ENCODE results near the gene IPMK. TPM values are rescaled to one million over a fixed set of nuclear protein-coding genes. Genes with fewer than 3 reads are reported as not detected.
A peak's percentile ranks its signal among the peaks of the same experiment; 100 is the strongest.

Gene IPMK
- total and polyA plus RNA-seq, 2 experiments from 2014 or later, result 5.5 to 17.8 TPM

DNA sequence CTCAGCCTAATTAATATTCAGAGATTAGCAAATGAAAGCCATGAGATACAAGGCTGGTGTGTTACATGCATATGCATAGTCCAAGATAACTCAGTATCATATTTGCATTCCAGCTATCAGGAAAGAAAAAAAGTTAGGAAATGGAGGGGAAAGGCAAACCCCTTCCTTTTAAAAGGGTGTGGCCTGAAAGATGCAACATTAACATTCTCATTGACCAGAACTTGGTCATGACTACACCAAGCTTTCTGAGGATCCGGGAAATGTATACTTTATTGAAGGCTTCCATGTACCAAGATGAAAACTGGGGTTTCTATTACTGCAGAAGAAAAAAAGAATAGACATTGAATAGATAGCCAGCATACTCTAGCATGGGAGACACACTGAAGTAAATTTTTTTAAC, 96.5 kb downstream of the IPMK start (continued):
- TF ChIP-seq, protein P1, sequence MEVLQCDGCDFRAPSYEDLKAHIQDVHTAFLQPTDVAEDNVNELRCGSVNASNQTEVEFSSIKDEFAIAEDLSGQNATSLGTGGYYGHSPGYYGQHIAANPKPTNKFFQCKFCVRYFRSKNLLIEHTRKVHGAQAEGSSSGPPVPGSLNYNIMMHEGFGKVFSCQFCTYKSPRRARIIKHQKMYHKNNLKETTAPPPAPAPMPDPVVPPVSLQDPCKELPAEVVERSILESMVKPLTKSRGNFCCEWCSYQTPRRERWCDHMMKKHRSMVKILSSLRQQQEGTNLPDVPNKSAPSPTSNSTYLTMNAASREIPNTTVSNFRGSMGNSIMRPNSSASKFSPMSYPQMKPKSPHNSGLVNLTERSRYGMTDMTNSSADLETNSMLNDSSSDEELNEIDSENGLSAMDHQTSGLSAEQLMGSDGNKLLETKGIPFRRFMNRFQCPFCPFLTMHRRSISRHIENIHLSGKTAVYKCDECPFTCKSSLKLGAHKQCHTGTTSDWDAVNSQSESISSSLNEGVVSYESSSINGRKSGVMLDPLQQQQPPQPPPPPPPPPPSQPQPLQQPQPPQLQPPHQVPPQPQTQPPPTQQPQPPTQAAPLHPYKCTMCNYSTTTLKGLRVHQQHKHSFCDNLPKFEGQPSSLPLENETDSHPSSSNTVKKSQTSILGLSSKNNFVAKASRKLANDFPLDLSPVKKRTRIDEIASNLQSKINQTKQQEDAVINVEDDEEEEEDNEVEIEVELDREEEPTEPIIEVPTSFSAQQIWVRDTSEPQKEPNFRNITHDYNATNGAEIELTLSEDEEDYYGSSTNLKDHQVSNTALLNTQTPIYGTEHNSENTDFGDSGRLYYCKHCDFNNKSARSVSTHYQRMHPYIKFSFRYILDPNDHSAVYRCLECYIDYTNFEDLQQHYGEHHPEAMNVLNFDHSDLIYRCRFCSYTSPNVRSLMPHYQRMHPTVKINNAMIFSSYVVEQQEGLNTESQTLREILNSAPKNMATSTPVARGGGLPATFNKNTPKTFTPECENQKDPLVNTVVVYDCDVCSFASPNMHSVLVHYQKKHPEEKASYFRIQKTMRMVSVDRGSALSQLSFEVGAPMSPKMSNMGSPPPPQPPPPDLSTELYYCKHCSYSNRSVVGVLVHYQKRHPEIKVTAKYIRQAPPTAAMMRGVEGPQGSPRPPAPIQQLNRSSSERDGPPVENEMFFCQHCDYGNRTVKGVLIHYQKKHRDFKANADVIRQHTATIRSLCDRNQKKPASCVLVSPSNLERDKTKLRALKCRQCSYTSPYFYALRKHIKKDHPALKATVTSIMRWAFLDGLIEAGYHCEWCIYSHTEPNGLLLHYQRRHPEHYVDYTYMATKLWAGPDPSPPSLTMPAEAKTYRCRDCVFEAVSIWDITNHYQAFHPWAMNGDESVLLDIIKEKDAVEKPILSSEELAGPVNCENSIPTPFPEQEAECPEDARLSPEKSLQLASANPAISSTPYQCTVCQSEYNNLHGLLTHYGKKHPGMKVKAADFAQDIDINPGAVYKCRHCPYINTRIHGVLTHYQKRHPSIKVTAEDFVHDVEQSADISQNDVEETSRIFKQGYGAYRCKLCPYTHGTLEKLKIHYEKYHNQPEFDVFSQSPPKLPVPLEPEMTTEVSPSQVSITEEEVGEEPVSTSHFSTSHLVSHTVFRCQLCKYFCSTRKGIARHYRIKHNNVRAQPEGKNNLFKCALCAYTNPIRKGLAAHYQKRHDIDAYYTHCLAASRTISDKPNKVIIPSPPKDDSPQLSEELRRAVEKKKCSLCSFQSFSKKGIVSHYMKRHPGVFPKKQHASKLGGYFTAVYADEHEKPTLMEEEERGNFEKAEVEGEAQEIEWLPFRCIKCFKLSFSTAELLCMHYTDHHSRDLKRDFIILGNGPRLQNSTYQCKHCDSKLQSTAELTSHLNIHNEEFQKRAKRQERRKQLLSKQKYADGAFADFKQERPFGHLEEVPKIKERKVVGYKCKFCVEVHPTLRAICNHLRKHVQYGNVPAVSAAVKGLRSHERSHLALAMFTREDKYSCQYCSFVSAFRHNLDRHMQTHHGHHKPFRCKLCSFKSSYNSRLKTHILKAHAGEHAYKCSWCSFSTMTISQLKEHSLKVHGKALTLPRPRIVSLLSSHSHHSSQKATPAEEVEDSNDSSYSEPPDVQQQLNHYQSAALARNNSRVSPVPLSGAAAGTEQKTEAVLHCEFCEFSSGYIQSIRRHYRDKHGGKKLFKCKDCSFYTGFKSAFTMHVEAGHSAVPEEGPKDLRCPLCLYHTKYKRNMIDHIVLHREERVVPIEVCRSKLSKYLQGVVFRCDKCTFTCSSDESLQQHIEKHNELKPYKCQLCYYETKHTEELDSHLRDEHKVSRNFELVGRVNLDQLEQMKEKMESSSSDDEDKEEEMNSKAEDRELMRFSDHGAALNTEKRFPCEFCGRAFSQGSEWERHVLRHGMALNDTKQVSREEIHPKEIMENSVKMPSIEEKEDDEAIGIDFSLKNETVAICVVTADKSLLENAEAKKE (CRISPR knock-in tag; IDR thresholded peaks at IDR 0.05), result no peak
- TF ChIP-seq, protein P2, sequence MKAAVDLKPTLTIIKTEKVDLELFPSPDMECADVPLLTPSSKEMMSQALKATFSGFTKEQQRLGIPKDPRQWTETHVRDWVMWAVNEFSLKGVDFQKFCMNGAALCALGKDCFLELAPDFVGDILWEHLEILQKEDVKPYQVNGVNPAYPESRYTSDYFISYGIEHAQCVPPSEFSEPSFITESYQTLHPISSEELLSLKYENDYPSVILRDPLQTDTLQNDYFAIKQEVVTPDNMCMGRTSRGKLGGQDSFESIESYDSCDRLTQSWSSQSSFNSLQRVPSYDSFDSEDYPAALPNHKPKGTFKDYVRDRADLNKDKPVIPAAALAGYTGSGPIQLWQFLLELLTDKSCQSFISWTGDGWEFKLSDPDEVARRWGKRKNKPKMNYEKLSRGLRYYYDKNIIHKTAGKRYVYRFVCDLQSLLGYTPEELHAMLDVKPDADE (IDR thresholded peaks at IDR 0.05), result no peak
- TF ChIP-seq ZNF114 (CRISPR knock-in tag; IDR thresholded peaks at IDR 0.05), result no peak
- no peak for TF ChIP-seq POLR2AphosphoS5 (IDR thresholded peaks at IDR 0.05; ENCODE audit: low read depth)

DNA sequence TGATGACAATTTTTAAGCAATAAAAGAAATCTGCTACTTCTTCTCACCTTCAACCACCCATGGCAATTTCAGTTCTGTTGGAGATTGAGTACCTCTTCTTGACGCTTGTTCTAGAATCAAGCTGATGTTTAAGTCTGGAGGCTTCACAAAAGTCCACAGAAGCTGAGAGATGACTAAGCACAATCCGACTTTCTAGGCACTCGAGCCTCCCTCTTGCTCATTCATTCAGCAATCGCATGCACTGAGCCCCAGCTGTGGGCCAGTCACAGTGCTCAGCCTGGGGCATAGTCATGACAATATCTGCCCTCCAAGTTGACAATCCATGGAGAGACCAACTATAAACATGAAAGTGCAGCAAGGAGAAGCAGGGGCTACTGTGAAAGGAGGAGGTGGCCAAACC, 103.2 kb downstream of the IPMK start:
- H3K27ac ChIP-seq (ENCODE audit: low read depth), result no peak overlapping the region
- no peaks in the 10 kb centered on the region for H3K36me3 ChIP-seq (ENCODE audit: insufficient read depth)
- H3K27me3 ChIP-seq (ENCODE audit: insufficient read depth), result no peaks in the 10 kb centered on the region
- H3K4me3 ChIP-seq, result no peak overlapping the region
- Mint-ChIP-seq H3K9me3 (0 out of 3 replicates have a peak, but pooled peaks cover 3% of the 10 kb centered on the region), H3K4me1 (peaks cover 7% of the 10 kb centered on the region; the same call in 2 of the 3 replicates), H3K27me3 (ENCODE audit: insufficient read depth, low read depth, poor library complexity) (peaks cover 2% of the 10 kb centered on the region), H3K27ac (peak overlapping the region; percentile 84; the same call in 1 of the 2 replicates), H3K36me3 (ENCODE audit: low read depth) (no peaks in the 10 kb centered on the region), H3K4me3 (no peak overlapping the region)
- no peaks in the 10 kb centered on the region for H4K20me1 ChIP-seq (replicated peaks; ENCODE audit: insufficient read depth)
- no peak overlapping the region for H3K4me2 ChIP-seq
- no peaks in the 10 kb centered on the region for H3K9me2 ChIP-seq (ENCODE audit: insufficient read depth)
- ATAC-seq, result no peak
- no peaks in the 10 kb centered on the region for H3K79me2 ChIP-seq (replicated peaks; ENCODE audit: insufficient read depth)
- no peak overlapping the region for H2AFZ ChIP-seq
- no peaks in the 10 kb centered on the region for H3F3A ChIP-seq (replicated peaks; ENCODE audit: low read depth)
- H3K4me1 ChIP-seq (ENCODE audit: insufficient read depth), result no peaks in the 10 kb centered on the region
- DNase-seq (ENCODE audit: low spot score), result no peak
- TF ChIP-seq, protein P2 (IDR thresholded peaks at IDR 0.05), result no peak
- TF ChIP-seq JUNB (IDR thresholded peaks at IDR 0.05; ENCODE audit: unreplicated experiment) (no peak), CREB1 (CRISPR knock-in tag; IDR thresholded peaks at IDR 0.05; ENCODE audit: low read depth) (no peak), ZNF331 (CRISPR knock-in tag; IDR thresholded peaks at IDR 0.05; ENCODE audit: low read depth) (no peak), EZH2 (IDR thresholded peaks at IDR 0.05; ENCODE audit: low read depth, unreplicated experiment) (no peak), STAT1 (IDR thresholded peaks at IDR 0.05; ENCODE audit: unreplicated experiment) (no peak), EZH2phosphoT487 (IDR thresholded peaks at IDR 0.05; ENCODE audit: unreplicated experiment) (no peak)
- TF ChIP-seq, protein P3, sequence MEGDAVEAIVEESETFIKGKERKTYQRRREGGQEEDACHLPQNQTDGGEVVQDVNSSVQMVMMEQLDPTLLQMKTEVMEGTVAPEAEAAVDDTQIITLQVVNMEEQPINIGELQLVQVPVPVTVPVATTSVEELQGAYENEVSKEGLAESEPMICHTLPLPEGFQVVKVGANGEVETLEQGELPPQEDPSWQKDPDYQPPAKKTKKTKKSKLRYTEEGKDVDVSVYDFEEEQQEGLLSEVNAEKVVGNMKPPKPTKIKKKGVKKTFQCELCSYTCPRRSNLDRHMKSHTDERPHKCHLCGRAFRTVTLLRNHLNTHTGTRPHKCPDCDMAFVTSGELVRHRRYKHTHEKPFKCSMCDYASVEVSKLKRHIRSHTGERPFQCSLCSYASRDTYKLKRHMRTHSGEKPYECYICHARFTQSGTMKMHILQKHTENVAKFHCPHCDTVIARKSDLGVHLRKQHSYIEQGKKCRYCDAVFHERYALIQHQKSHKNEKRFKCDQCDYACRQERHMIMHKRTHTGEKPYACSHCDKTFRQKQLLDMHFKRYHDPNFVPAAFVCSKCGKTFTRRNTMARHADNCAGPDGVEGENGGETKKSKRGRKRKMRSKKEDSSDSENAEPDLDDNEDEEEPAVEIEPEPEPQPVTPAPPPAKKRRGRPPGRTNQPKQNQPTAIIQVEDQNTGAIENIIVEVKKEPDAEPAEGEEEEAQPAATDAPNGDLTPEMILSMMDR (conservative IDR thresholded peaks at IDR 0.05; ENCODE audit: low read depth in 2 of 2), result no peak

Data from GM23338 (cell line).